Uterus (tissue), 2 donors: Measurements from ENCODE around the gene XIST.

Experiments used
- POLR2A ChIP-seq, 2 donors: fragments of 450-650 bp; IDR thresholded peaks; one replicate each; pipeline ENCODE4 v1.6.1; 2016; ENCODE audit warnings: antibody characterized with exemption in 2 of 2, mild to moderate bottlenecking in 1 of 2, moderate library complexity in 1 of 2
- TF ChIP-seq, protein P1 (sequence below), 4 experiments: fragments of 200-600 bp in 2 of 4; fragments of 450-650 bp in 2 of 4; sonication (generic) in 2 of 4; IDR thresholded peaks; one replicate each; pipeline ENCODE4 v1.5.1; 2016 to 2019; ENCODE audit warnings: antibody characterized with exemption in 4 of 4, mild to moderate bottlenecking in 2 of 4, moderate library complexity in 1 of 4

DNA sequence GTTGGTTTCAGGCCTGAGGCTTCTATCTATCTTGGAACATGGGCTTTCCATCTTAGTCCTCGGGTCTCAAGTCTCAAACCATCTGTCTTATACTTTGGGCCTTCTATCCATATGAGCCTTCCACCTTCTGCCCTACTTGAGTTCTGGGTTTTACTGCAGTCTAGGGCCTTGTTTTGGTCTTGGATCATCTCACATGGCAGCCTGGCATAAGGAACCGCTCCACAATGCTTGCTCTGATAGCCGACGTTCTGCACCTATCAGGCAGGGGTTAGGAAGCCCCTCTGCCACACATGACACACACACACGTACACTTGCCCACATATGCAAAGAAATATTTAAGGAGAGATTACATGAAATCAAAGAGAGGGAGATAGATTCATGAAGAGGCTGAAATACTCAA is 25.5 kb downstream of the XIST start:
- TF ChIP-seq POLR2A (IDR thresholded peaks at IDR 0.05), result no peak
- TF ChIP-seq, protein P1, sequence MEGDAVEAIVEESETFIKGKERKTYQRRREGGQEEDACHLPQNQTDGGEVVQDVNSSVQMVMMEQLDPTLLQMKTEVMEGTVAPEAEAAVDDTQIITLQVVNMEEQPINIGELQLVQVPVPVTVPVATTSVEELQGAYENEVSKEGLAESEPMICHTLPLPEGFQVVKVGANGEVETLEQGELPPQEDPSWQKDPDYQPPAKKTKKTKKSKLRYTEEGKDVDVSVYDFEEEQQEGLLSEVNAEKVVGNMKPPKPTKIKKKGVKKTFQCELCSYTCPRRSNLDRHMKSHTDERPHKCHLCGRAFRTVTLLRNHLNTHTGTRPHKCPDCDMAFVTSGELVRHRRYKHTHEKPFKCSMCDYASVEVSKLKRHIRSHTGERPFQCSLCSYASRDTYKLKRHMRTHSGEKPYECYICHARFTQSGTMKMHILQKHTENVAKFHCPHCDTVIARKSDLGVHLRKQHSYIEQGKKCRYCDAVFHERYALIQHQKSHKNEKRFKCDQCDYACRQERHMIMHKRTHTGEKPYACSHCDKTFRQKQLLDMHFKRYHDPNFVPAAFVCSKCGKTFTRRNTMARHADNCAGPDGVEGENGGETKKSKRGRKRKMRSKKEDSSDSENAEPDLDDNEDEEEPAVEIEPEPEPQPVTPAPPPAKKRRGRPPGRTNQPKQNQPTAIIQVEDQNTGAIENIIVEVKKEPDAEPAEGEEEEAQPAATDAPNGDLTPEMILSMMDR (IDR thresholded peaks at IDR 0.05), result no peak
